Measurements from ENCODE around the gene RNF166.
A peak's percentile ranks its signal among the peaks of the same experiment; 100 is the strongest.

Gene RNF166

GRCh38 chr16:88706965-88707826 is 988 bp upstream of the RNF166 start:
- no peak for DNase-seq (ENCODE audit: low spot score)

GRCh38 chr16:88705801-88706228 is 393 bp downstream of the RNF166 start:
- no peak for DNase-seq (ENCODE audit: low spot score)

GRCh38 chr16:88705076-88705684 is 1.0 kb downstream of the RNF166 start:
- no peak for DNase-seq (ENCODE audit: low spot score)

DNA sequence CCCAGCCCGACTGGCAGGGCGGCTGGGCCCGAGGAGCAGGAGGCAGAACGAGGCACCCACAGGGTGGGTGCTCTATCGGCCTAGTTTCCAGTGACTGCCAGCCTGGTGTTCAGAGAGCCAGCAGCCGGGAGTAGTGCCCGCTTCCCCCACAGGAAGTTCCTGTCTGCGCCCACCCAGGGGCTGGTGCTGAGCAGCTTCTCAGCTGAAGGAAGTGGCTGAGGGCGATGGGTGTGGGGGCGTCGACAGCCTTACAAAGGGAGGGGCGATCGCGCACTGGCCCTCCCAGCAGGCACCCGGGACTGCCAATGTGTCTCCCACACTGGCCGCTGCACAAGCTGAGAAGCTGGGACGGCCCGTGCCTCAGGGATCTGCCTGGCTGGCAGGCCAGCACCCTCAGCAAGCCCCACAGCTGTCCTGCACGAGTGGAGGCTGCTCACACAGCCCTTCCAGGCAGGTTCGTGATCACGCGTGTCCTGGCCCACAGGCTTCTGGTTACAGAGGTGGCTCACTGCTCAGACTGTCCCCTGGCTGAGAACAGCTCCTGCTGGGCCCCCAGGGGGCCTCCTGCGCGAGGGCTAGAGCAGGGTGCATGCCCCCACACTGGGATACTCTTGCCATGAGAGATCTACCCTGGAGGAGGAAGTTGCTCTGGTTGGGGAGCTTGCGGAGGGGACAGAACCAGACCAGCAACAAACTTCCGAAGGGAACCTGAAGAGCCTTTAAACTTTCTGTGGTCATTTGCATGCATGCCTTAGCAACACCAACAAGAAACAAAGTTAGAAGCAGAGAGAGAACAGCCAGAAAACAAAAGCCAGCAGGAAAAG is 2.5 kb downstream of the RNF166 start:
- DNase-seq (ENCODE audit: low spot score), result peak; percentile 63

DNA sequence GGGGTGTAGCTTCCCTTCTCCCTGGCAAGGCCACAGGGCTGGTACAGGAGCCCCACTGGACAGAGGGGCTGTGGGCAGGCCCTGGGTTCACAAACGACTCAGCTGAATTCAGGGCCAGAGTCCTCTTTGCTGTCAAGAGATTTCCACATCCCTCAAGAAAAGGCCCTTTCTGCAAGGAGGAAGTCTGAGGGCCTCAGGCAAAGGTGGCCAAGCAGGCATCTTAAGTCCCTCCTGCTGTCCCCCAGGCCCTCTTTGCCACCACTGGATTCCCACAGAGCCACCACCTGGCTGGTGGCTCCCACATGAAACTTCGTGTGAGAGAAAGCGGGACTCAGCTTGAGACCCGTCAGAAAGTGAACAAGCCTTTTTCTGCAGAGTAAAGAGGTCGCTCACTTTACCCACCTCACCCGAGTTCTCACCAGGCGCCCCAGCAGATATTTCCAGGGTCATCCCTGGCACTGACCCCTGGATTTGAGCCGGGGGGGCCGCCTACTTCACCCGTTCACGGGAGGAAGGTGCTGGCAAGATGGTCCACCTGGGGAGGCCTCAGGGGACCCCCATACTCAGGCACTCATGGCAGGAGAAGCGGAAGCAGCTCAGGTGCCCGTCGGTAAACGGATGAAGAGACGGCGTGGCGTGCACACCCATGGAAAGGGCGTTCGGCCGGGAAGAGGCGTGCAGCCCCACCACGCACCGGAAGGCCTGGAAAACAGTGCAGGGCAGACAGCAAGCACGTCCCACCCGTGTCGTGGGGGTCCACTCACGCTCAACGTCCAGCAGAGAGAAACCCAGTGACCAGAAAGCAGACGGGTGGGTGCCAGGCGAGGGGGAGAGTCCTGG is 3.6 kb downstream of the RNF166 start:
- DNase-seq (ENCODE audit: low spot score), result no peak

DNA sequence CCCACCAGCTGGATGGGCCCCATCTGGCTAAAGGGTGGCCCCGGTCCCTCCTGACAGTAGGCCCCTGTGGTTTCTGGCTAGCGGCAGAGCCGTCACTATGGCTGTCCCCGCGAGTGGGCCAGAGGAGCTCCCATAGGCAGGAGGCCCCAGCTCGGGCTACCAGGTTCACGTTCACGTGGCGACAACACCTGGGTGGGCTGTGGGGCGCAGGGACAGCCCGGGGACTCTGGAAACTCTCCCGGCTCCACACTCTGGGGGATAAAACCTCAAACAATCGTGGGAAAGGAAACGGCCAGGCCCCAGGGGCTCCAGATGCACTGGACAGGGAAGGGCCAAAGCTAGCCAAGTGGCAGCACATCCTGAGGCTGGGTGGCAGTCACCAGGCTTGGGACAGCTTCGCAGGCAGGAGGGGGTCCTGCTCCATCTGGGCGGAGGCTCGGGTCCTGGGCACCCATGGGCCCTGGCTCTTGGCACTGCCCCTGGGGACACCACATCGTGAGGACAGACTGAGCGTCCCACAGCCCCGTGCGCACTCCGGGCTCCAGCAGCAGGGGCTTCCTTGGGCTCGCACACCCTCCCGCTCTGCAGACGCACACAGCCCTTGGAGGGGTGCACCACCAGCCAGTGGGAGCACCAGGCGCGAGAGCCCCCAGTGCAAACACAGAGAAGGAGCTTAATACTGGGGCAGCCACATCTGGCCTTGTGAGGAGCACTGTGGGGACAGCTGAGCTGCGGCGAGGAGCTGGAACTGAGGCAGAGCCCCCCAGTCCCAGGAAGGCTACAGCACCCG is 4.4 kb downstream of the RNF166 start:
- no peak for DNase-seq (ENCODE audit: low spot score)

DNA sequence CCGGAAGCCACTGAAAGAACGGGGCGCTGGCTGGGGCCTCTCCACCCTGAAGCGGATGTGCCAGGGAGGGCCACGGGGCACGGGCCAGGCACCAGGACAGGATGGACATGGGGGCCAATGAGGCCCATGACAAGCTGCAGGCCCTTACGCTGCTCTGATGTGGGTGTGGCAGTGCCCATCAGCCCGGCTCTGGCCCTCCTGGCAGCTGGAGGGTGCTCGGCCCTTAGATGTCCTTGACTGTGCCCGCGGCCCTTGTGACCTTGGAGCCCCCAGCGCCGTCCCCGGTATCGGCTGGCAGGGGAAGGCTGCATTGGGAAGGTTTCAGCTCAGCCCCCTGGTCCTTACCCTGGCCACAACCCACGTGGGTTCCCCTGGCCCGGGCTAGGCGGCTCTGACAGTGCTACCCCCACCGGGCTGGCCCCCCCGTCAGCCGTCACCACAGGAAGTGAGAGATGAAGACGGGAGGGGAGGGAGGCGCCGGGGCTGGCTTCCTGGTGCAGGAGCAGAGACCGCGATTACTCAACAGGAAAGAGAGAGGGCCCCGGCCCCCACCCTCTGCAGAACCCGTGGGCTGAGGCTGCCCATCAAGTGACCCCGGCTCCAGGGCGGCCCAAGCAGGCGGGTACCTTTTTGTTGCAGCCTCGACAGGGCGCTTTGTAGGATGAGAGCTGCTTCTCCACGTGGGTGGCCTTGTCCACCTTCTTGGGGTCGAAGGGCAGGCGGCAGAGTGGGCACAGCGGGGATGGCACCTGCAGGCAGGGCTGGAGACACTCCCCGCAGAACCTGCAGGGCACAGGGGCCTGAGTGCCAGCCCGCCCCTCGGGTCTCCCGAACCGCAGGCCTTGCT is 5.3 kb downstream of the RNF166 start:
- DNase-seq (ENCODE audit: low spot score), result peak; percentile 67

- no peak for DNase-seq (ENCODE audit: low spot score)
Observed at GRCh38 chr16:88700322-88700635, 5.9 kb downstream of the RNF166 start.

DNA sequence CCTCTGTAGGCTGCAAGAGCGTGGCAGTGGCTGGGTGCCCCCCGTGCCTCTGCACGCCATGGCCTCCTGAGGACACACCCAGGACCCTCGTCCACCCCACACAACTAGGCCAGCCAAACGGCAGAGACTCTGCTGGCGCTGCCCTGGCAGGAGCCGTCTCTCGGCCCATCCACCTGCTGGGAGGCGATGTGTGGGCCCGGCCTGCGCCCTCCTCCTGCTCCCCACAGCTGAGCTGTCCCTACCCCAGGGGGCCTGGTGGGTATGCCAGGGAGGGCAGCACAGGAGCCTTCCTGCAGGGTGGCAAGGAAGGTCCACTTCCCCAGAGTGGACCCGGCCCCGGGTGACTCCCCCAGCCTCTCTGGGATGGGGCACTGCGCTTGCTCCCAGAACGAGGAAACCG is 7.0 kb downstream of the RNF166 start:
- no peak for DNase-seq (ENCODE audit: low spot score)

DNA sequence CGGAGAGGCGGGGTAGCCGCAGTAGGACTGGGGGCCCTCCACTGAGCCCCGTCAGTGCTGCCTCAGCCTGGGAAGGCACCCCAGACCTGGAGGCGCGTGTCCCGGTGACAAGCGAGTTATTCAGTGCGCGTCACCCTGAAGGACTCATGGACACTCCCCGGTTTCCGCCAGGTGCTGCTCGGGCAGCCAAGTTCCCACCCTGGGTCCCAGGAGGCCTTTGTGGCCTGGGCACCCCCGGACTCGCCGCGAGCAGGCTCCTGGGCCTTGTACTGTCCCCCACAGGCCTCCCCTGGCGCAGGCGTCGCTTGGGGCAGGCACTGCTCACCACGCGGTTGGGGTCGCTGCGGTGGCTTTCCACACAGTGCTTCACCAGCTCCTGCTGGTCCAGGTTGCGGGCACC is 7.6 kb downstream of the RNF166 start:
- DNase-seq (ENCODE audit: low spot score), result no peak

DNA sequence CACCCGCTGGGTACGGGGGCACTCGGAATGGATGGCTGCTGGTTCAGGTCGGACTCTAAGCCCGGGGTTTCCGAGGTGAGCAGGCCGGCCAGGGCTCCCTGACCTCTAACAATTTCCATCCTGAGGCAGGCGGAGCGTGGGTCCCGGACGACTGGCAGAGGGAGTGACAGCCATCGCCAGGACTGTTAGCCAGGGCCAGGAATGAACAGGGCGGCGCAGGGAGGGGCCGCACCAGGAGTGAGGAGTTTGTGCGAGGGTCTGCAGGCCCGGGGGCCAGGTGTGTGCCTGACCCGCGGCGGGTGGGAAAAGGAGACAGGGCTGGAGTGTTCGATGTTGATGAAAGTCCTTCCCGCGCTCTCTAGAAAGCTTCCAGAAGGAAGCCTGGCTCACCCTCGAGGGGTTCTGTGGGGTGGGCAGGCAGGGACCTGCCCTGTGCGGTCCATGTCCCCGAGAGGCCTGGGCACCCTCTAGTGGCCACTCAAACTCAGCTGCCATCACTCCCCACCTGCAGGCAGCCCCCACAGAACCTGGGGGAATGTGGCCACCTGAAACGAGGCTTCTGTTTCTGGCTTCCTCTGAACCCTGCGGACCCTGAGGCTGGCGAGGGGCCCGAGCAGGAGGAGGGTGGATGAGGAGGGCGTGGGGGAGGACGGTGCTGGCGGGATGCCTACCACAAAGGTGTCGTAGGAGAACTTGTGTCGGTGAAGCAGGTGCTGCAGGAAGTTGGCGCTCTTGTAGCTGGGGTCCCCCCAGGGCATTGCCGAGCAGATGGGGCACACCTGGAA is 8.2 kb downstream of the RNF166 start:
- no peak for DNase-seq (ENCODE audit: low spot score)

GRCh38 chr16:88697116-88697830 is 8.9 kb downstream of the RNF166 start:
- DNase-seq (ENCODE audit: low spot score), result no peak

GRCh38 chr16:88696441-88696840 is 9.8 kb downstream of the RNF166 start:
- DNase-seq (ENCODE audit: low spot score), result no peak

DNA sequence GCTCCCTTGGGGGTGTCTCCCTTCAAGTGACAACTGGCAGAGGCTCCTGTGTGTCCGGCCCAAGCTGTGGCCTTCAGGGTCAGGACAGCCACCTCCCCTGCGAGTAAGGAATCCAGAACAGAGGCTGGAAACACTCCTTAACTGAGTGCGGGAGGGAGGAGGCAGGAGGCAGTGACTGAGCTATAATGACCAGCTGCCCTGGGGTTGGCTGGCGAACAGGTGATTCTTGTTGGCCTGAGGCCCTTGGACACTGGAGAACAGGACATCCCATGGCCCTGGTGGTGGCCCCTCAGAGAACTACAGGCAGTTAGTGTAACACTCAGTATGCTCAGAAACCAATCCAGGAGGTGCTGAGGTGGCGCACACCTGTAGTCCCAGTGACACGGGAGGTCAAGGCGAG is 10.5 kb downstream of the RNF166 start:
- DNase-seq (ENCODE audit: low spot score), result no peak

DNA sequence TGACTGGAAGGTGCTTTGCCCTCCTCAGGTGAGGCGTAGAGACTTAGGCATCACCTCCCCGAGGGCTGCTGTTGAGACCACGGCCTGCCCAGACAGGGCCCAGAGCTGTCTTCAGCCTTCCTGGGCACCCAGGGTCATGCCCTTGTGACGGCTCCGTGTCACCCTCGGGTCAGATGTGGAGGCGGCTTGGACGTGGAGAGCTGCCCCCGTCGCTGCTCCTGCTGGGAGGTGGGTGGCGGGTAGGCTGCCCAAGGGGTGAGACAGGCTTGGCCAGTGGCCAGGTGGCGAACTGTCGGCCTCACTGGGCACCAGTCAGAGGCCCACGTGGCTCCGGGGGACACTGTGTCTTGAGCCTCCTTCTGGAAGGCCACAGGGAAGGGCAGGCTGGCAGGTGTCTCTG is 11.0 kb downstream of the RNF166 start:
- DNase-seq (ENCODE audit: low spot score), result no peak

GRCh38 chr16:88694221-88695087 is 11.8 kb downstream of the RNF166 start:
- no peak for DNase-seq (ENCODE audit: low spot score)

DNA sequence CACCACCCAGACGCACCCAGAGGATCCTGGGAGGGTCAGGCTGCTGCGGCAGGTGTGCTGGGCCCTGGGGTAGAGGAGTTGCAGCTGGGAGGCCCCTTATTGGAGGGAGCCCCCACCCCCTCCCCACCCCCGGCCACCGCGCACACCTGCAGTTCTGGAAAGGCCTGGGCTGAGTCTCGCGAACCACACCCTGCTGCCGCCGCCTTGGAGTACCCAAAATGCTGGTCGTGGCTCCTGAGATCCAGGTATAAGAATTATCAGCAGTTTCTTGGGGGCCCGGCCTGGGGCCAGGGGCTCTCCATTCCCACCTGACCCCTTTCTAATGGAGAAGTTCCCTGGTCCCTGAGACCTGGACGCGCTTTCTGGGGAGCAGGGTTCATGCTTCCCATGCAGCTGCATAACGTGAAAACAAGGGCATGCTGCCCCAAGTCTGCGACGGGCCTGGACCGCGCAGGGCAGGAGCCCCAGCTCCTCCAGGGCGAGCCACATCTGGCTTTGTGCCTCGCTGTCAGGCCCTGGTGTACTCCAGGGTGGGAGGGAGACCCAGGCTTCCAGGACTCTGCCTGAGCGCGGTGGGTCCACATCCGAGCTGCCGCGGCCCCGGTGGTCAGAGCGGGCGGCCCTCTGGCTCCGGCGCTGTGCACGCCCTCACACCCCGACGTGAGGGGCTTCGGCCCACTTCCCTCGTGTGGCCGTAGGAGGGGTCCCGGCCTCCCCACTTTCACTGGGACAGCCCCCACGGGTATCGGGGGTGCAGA is 12.6 kb downstream of the RNF166 start:
- no peak for DNase-seq (ENCODE audit: low spot score)
